Mesendoderm (in vitro differentiated cells): ENCODE results near the gene PMEPA1.
"Not testable (repeated sequence)": the region's sequence is repeated elsewhere in the genome, so short reads cannot be mapped to it uniquely, and the experiment has no call there.

Experiments used
- DNase-seq: peaks from one replicate; pipeline ENCODE4 v3.0.0; 2013
- H2AK5ac ChIP-seq: 2 replicates; pipeline ENCODE4 v1.6.1; 2013; ENCODE audit warnings: low read length, inconsistent platforms
- H2BK120ac ChIP-seq: 2 replicates; pipeline ENCODE4 v1.6.1; 2013; ENCODE audit warnings: low read depth, mild to moderate bottlenecking, low read length, moderate library complexity, mixed read lengths
- H2BK15ac ChIP-seq: replicated peaks from 2 replicates; pipeline ENCODE4 v1.6.1; 2013; ENCODE audit warnings: low read depth, mild to moderate bottlenecking, moderate library complexity
- H2BK5ac ChIP-seq: 2 replicates; pipeline ENCODE4 v1.6.1; 2013; ENCODE audit warnings: low read length, inconsistent platforms
- H3K18ac ChIP-seq: 2 replicates; pipeline ENCODE4 v1.6.1; 2013; ENCODE audit warnings: mild to moderate bottlenecking, low read length, mixed read lengths
- H3K23ac ChIP-seq: one replicate; pipeline ENCODE4 v1.6.1; 2013; ENCODE audit warnings: low read length
- H3K27ac ChIP-seq: 2 replicates; pipeline ENCODE4 v1.5.1; 2013; ENCODE audit warnings: low read depth, mild to moderate bottlenecking, inconsistent platforms, low read length, moderate library complexity
- H3K27me3 ChIP-seq: 2 replicates; pipeline ENCODE4 v1.6.1; 2013; ENCODE audit warnings: low read length, control low read depth, mild to moderate bottlenecking, inconsistent platforms; ENCODE audit not compliant: insufficient read depth, poor library complexity
- H3K36me3 ChIP-seq: 2 replicates; pipeline ENCODE4 v1.6.1; 2013; ENCODE audit warnings: low read length, inconsistent platforms; ENCODE audit not compliant: control insufficient read depth, insufficient read depth
- H3K4ac ChIP-seq: one replicate; pipeline ENCODE4 v1.6.1; 2013; ENCODE audit warnings: low read depth, mild to moderate bottlenecking, low read length, moderate library complexity
- H3K4me1 ChIP-seq: 2 replicates; pipeline ENCODE4 v1.6.1; 2013; ENCODE audit warnings: low read depth, low read length, inconsistent platforms; ENCODE audit not compliant: control insufficient read depth
- H3K4me2 ChIP-seq: 2 replicates; pipeline ENCODE4 v1.6.1; 2013; ENCODE audit warnings: low read length
- H3K4me3 ChIP-seq: 2 replicates; pipeline ENCODE4 v1.5.1; 2013; ENCODE audit warnings: mild to moderate bottlenecking, low read length
- H3K56ac ChIP-seq: one replicate; pipeline ENCODE4 v1.6.1; 2013; ENCODE audit warnings: low read length
- H3K79me1 ChIP-seq: 2 replicates; pipeline ENCODE4 v1.6.1; 2013; ENCODE audit warnings: low read length, inconsistent platforms
- H3K79me2 ChIP-seq: 2 replicates; pipeline ENCODE4 v1.6.1; 2013; ENCODE audit warnings: mild to moderate bottlenecking, low read length; ENCODE audit not compliant: control insufficient read depth, insufficient read depth
- H3K9ac ChIP-seq: 2 replicates; pipeline ENCODE4 v1.6.1; 2013; ENCODE audit warnings: low read length, inconsistent platforms
- H4K5ac ChIP-seq: one replicate; pipeline ENCODE4 v1.6.1; 2013; ENCODE audit warnings: low read length
- H4K8ac ChIP-seq: one replicate; pipeline ENCODE4 v1.6.1; 2013; ENCODE audit warnings: low read depth, mild to moderate bottlenecking, control low read depth, low read length, moderate library complexity
- WGBS: extraction: QIAGEN DNeasy Blood & Tissue Kit; methylation state at CpG from one replicate; pipeline ENCODE4 v1.1.7; 2013; ENCODE audit warnings: low lambda C conversion rate, missing lambda C conversion rate; ENCODE audit not compliant: insufficient coverage; ENCODE audit errors: extremely low coverage; 5-methylcytosine and 5-hydroxymethylcytosine counted together

The PMEPA1 gene

GRCh38 chr20:57633945-57634491 lies 75.8 kb downstream of the PMEPA1 start:
- Histone ChIP-seq H3K56ac (no peak overlapping the region), H4K5ac (no peak overlapping the region), H3K4me2 (no peak overlapping the region), H3K79me1 (no peaks in the 10 kb centered on the region), H3K36me3 (no peaks in the 10 kb centered on the region), H2BK120ac (no peak overlapping the region), H3K18ac (no peak overlapping the region), H3K4me3 (no peak overlapping the region), H4K8ac (no peak overlapping the region), H3K27ac (no peak overlapping the region), H3K9ac (no peak overlapping the region), H3K27me3 (no peaks in the 10 kb centered on the region), H2BK5ac (no peak overlapping the region), H3K4me1 (no peaks in the 10 kb centered on the region), H2BK15ac (no peak overlapping the region), H2AK5ac (no peak overlapping the region), H3K79me2 (no peaks in the 10 kb centered on the region), H3K23ac (no peak overlapping the region), H3K4ac (no peak overlapping the region)
- DNase-seq, result no peak
- no CpG with 5 or more reads among the region's 2 CpGs for WGBS

DNA sequence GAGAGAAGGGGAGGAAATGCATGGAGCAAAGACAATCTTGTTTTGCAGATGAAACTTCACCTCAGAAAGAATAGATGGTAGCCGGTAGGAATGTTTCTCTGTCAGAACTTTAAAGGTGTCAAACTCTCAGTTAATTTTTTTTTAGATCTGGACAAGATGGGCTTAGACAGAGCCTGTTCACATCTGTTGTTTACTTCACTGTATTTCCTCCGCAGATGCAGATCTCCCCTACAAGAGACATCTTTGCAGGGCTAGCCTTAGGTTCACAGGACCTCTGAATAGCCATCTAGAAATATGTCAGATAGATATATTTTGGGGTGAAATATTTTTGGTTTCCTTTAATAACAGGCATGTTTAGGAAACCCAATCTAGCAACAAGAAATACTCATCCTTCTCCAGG lies 77.5 kb downstream of the PMEPA1 start:
- Histone ChIP-seq H3K79me2 (no peaks in the 10 kb centered on the region), H3K56ac (no peak overlapping the region), H4K8ac (no peak overlapping the region), H3K27me3 (no peaks in the 10 kb centered on the region), H2AK5ac (no peak overlapping the region), H2BK5ac (no peak overlapping the region), H3K4me1 (no peaks in the 10 kb centered on the region), H3K4me2 (no peak overlapping the region), H2BK15ac (no peak overlapping the region), H3K4ac (no peak overlapping the region), H3K79me1 (no peaks in the 10 kb centered on the region), H3K23ac (no peak overlapping the region), H3K18ac (no peak overlapping the region), H2BK120ac (no peak overlapping the region), H3K9ac (no peak overlapping the region), H3K4me3 (no peak overlapping the region), H3K36me3 (no peaks in the 10 kb centered on the region), H3K27ac (no peak overlapping the region), H4K5ac (no peak overlapping the region)
- WGBS, result no CpG with 5 or more reads among the region's 2 CpGs
- DNase-seq, result no peak

GRCh38 chr20:57630061-57630460 lies 79.8 kb downstream of the PMEPA1 start:
- Histone ChIP-seq H3K4me1 (no peaks in the 10 kb centered on the region), H2BK5ac (no peak overlapping the region), H3K4me3 (no peak overlapping the region), H2AK5ac (no peak overlapping the region), H4K5ac (no peak overlapping the region), H3K18ac (no peak overlapping the region), H3K79me2 (no peaks in the 10 kb centered on the region), H3K27me3 (no peaks in the 10 kb centered on the region), H3K79me1 (no peaks in the 10 kb centered on the region), H2BK120ac (no peak overlapping the region), H2BK15ac (no peak overlapping the region), H3K23ac (no peak overlapping the region), H3K56ac (no peak overlapping the region), H3K36me3 (no peaks in the 10 kb centered on the region), H3K4ac (no peak overlapping the region), H3K27ac (no peak overlapping the region), H4K8ac (no peak overlapping the region), H3K4me2 (no peak overlapping the region), H3K9ac (no peak overlapping the region)
- no CpG with 5 or more reads among the region's 4 CpGs for WGBS
- DNase-seq, result no peak

- H3K4me3 ChIP-seq, H3K18ac ChIP-seq, H2BK5ac ChIP-seq, H3K4ac ChIP-seq, H3K23ac ChIP-seq, H4K5ac ChIP-seq, H3K4me1 ChIP-seq, H3K36me3 ChIP-seq, H2BK120ac ChIP-seq, H3K27me3 ChIP-seq, H3K79me2 ChIP-seq, H3K4me2 ChIP-seq, H2BK15ac ChIP-seq, DNase-seq, H3K9ac ChIP-seq, H3K56ac ChIP-seq, H4K8ac ChIP-seq, H3K79me1 ChIP-seq, H2AK5ac ChIP-seq, H3K27ac ChIP-seq: not testable (repeated sequence)
- WGBS, result no CpG with 5 or more reads among the region's 9 CpGs
Measured at GRCh38 chr20:57629491-57629901, 80.3 kb downstream of the PMEPA1 start.

DNA sequence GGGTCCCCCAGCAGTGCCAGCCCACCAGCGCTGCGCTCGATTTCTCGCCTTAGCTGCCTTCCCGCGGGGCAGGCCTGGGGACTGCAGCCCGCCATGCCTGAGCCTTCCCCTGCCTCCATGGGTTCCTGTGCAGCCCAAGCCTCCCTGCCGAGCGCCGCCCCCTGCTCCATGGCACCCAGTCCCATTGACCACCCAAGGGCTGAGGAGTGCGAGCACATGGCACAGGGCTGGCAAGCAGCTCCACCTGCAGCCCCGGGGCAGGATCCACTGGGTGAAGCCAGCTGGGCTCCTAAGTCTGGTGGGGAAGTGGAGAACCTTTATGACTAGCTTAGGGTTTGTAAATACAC lies 80.9 kb downstream of the PMEPA1 start:
- not testable (repeated sequence) for H3K36me3 ChIP-seq, H3K27me3 ChIP-seq, H3K79me2 ChIP-seq, H3K79me1 ChIP-seq, H3K4ac ChIP-seq, H2AK5ac ChIP-seq, H3K9ac ChIP-seq, H2BK5ac ChIP-seq, H4K8ac ChIP-seq, H3K56ac ChIP-seq, H4K5ac ChIP-seq, H3K18ac ChIP-seq, H3K27ac ChIP-seq, H3K4me2 ChIP-seq, H3K23ac ChIP-seq, H2BK120ac ChIP-seq, H2BK15ac ChIP-seq, DNase-seq, H3K4me1 ChIP-seq, H3K4me3 ChIP-seq
- WGBS, result no CpG with 5 or more reads among the region's 12 CpGs
